Activated CD4-positive, alpha-beta T cell treated with anti-CD3 and anti-CD28 coated beads, Interleukin-2, amount 10 ng/mL, durations not matched to agents 24 days and 14 days (primary cell): ENCODE results near the gene MIA2. TPM values are rescaled to one million over a fixed set of nuclear protein-coding genes. Genes with fewer than 3 reads are reported as not detected.
"Not testable (repeated sequence)": the region's sequence is repeated elsewhere in the genome, so short reads cannot be mapped to it uniquely, and the experiment has no call there.

Experiments used
- DNase-seq: peaks from one replicate; pipeline ENCODE4 v3.0.0; 2022
- H3K27ac Mint-ChIP-seq: one replicate; pipeline ENCODE4 v1.8.0; 2022; ENCODE audit warnings: mild to moderate bottlenecking, mixed read lengths
- H3K27me3 Mint-ChIP-seq: one replicate; pipeline ENCODE4 v1.8.0; 2022; ENCODE audit warnings: mixed read lengths
- H3K36me3 Mint-ChIP-seq: one replicate; pipeline ENCODE4 v1.8.0; 2022; ENCODE audit warnings: low read depth, mild to moderate bottlenecking, mixed read lengths
- H3K4me1 Mint-ChIP-seq: one replicate; pipeline ENCODE4 v1.8.0; 2021; ENCODE audit warnings: mixed read lengths
- H3K4me3 Mint-ChIP-seq: one replicate; pipeline ENCODE4 v1.8.0; 2022; ENCODE audit warnings: mild to moderate bottlenecking, moderate library complexity, mixed read lengths
- H3K9me3 Mint-ChIP-seq: one replicate; pipeline ENCODE4 v1.8.0; 2021; ENCODE audit warnings: mixed read lengths
- intact Hi-C: fragments of 100-400 bp; cut with micrococcal nuclease; formaldehyde crosslinking; loops from one replicate; pipeline ENCODE4 v1.15.1; 2023
- total RNA-seq: library from RNA; stranded (reverse); gene quantifications from 2 replicates; pipeline ENCODE4 v1.2.3, GENCODE V29; 2022

The MIA2 gene
- total RNA-seq, 1 donor from 2014 or later = 21.8 TPM

DNA sequence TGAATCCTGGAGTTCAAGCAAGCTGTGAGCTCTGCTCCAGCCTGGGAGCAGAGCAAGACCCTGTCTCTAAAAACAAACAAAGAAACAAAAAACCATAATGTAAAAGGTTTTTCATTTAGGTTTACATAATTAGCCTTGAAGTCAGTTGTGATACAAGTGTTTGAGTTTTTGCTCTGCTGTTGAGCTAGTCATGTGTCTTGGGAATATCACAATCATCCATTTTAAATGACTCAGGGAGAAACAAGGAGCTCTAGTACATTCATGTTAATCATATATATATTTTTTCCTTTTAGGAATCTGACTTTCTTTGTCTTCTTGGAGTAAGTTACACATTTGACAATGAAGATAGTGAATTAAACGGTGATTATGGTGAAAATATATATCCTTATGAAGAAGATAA lies 12.9 kb downstream of the MIA2 start:
- no peak for DNase-seq
- Mint-ChIP-seq H3K4me3 (no peak overlapping the region), H3K4me1 (no peaks in the 10 kb centered on the region), H3K27ac (no peak overlapping the region), H3K27me3 (peaks cover 8% of the 10 kb centered on the region), H3K9me3 (peaks cover 3% of the 10 kb centered on the region), H3K36me3 (no peaks in the 10 kb centered on the region)
- intact Hi-C loops = loop anchor here (2.0 kb wide), 1 partner anchor 52 kb away; no protein-coding TSS in a partner anchor

DNA sequence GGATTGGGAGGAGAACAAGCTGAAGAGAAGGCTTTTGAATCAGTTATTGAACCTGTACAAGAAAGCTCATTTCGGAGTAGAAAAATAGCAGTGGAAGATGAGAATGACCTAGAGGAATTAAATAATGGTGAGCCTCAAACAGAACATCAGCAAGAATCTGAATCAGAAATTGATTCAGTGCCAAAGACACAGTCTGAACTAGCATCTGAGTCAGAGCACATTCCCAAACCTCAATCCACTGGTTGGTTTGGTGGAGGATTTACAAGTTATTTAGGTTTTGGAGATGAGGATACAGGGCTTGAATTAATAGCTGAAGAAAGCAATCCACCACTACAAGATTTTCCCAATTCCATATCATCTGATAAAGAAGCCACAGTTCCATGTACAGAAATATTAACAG lies 13.5 kb downstream of the MIA2 start:
- no peaks in the 10 kb centered on the region for H3K4me1 Mint-ChIP-seq
- H3K9me3 Mint-ChIP-seq = peaks cover 6% of the 10 kb centered on the region
- intact Hi-C loops = loop anchor here (2.0 kb wide), 1 partner anchor 52 kb away; no protein-coding TSS in a partner anchor
- DNase-seq = peak; percentile 13
- H3K36me3 Mint-ChIP-seq = no peaks in the 10 kb centered on the region
- H3K27me3 Mint-ChIP-seq = peaks cover 8% of the 10 kb centered on the region
- H3K27ac Mint-ChIP-seq = no peak overlapping the region
- no peak overlapping the region for H3K4me3 Mint-ChIP-seq

DNA sequence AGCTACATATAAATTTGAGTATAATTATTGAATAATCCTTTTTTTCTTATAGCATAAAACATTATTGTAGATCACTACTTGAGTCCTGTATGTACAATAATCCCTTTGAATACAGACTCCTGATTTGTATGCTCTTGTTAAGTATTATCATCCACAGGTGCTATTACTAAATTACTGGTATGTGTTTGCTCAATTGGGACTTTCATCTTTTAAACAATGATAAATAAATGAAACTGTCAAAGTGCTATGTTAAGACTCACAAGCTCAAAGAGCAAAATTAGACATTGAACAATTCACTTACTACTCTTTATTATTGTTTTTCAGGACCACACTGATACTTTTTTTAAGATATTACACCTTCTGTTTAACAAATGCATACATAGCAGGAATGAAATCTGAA lies 17.8 kb downstream of the MIA2 start:
- Mint-ChIP-seq H3K27me3 (peaks cover 10% of the 10 kb centered on the region), H3K4me1 (peaks cover 3% of the 10 kb centered on the region), H3K27ac (no peak overlapping the region), H3K36me3 (no peaks in the 10 kb centered on the region), H3K9me3 (peaks cover 9% of the 10 kb centered on the region), H3K4me3 (no peak overlapping the region)
- intact Hi-C loops = no loop called here
- no peak for DNase-seq

DNA sequence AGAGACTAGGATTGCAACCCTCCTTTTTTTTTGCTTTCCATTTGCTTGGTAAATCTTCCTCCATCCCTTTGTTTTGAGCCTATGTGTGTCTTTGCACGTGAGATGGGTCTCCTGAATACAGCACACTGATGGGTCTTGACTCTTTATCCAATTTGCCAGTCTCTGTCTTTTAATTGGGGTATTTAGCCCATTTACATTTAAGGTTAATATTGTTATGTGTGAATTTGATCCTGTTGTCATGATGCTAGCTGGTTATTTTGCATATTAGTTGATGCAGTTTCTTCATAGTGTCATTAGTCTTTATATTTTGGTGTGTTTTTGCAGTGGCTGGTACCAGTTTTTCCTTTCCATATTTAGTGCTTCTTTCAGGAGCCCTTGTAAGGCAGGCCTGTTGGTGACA lies 23.7 kb downstream of the MIA2 start:
- H3K4me3 Mint-ChIP-seq, intact Hi-C loops, H3K27me3 Mint-ChIP-seq, H3K36me3 Mint-ChIP-seq, H3K27ac Mint-ChIP-seq, DNase-seq, H3K4me1 Mint-ChIP-seq: not testable (repeated sequence)
- peaks cover 10% of the 10 kb centered on the region for H3K9me3 Mint-ChIP-seq

DNA sequence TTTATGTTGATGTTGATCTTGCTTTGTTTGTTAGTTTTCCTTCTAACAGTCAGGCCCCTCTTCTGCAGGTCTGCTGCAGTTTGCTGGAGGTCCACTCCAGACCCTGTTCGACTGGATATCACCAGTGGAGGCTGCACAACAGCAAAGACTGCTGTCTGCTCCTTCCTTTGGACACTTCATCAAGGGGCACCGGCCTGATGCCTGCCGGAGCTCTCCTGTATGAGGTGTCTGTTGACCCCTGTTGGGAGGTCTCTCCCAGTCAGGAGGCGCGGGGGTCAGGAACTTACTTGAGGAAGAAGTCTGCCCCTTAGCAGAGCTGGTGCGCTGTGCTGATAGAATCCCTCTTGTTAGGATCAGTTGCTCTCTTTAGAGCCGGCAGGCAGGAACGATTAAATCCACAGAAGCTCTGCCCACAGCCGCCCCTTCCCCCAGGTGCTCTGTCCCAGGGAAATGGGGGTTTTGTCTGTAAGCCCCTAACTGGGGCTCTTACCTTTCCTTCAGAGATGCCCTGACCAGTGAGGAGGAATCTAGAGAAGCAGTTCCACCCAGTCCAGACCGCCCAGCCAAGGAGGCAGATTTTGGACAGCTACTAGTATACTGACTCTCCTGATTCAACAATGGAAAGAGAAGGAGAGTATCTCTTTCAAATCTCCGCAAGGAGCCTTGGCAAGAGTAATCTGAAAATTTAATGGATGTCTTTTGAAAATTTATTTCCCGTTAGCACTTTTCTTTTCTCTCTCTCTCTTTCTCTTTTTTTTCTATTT lies 25.2 kb downstream of the MIA2 start:
- peaks cover 3% of the 10 kb centered on the region for H3K4me1 Mint-ChIP-seq
- intact Hi-C loops = no loop called here
- H3K4me3 Mint-ChIP-seq = no peak overlapping the region

DNA sequence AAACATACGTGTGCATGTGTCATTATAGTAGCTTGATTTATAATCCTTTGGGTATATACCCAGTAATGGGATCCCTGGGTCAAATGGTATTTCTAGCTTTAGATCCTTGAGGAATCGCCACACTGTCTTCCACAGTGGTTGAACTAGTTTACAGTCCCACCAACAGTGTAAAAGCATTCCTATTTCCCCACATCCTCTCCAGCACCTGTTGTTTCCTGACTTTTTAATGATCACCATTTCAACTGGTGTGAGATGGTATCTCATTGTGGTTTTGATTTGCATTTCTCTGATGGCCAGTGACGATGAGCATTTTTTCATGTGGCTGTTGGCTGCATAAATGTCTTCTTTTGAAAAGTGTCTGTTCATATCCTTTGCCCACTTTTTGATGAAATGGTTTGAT lies 26.4 kb downstream of the MIA2 start:
- H3K27me3 Mint-ChIP-seq, H3K36me3 Mint-ChIP-seq, H3K4me1 Mint-ChIP-seq, intact Hi-C loops, H3K27ac Mint-ChIP-seq, DNase-seq, H3K4me3 Mint-ChIP-seq: not testable (repeated sequence)
- H3K9me3 Mint-ChIP-seq = peaks cover 10% of the 10 kb centered on the region

More for the DNA sequence above, 25.2 kb downstream of the MIA2 start:
- Mint-ChIP-seq H3K27me3 (no peaks in the 10 kb centered on the region), H3K36me3 (peaks cover 3% of the 10 kb centered on the region), H3K27ac (no peak overlapping the region), H3K9me3 (peaks cover 13% of the 10 kb centered on the region)
- DNase-seq = no peak

DNA sequence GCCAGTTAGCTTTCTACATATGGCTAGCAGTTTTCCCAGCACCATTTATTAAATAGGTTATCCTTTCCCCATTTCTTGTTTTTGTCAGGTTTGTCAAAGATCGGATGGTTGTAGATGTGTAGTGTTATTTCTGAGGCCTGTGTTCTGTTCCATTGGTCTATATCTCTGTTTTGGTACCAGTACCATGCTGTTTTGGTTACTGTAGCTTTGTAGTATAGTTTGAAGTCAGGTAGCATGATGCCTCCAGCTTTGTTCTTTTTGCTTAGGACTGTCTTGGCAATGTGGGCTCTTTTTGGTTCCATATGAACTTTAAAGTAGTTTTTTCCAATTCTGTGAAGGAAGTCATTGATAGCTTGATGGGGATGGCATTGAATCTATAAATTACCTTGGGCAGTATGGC lies 28.5 kb downstream of the MIA2 start:
- H3K27ac Mint-ChIP-seq, DNase-seq, H3K4me3 Mint-ChIP-seq, intact Hi-C loops, H3K36me3 Mint-ChIP-seq, H3K4me1 Mint-ChIP-seq, H3K27me3 Mint-ChIP-seq: not testable (repeated sequence)
- peaks cover 10% of the 10 kb centered on the region for H3K9me3 Mint-ChIP-seq

DNA sequence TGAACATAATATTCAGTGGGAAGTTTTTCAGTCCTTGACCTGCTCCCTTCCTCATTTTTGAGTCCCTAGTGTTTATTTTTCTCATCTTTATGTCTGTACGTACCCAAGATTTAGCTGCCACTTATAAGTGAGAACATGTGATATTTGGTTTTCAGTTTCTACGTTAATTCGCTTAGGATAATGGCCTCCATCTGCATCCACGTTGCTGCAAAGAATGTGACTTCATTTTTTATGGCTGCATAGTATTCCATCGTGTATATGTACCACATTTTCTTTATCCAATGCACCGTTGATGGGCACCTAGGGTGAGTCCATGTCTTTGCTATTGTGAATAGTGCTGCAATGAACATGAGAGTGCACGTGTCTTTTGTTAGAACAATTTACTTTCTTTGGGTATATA lies 30.3 kb downstream of the MIA2 start:
- Mint-ChIP-seq H3K4me3 (no peak overlapping the region), H3K9me3 (peaks cover 10% of the 10 kb centered on the region), H3K4me1 (peaks cover 15% of the 10 kb centered on the region), H3K27ac (no peak overlapping the region), H3K27me3 (no peaks in the 10 kb centered on the region), H3K36me3 (peaks cover 5% of the 10 kb centered on the region)
- DNase-seq = no peak
- intact Hi-C loops = no loop called here

DNA sequence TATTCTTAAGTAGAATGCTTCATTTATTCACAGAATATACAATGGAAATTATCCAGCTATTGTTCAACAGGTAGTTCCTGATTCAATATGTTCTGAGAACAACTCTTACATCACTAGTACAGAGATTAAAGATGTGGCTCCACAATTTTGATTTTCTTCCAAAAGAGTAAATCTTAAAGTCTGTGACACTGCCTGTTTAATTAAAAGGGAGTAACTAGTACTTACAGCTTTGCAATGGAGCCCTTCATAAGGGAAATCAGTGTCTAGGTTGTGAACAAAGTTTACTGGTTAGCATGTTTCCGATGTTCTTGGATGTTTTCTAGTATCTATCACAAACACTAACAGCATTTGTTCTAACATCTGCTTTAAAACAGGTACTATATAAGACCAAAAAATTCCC lies 30.8 kb downstream of the MIA2 start:
- H3K27ac Mint-ChIP-seq = no peak overlapping the region
- peaks cover 10% of the 10 kb centered on the region for H3K9me3 Mint-ChIP-seq
- no peaks in the 10 kb centered on the region for H3K27me3 Mint-ChIP-seq
- DNase-seq = no peak
- H3K4me1 Mint-ChIP-seq = peaks cover 20% of the 10 kb centered on the region
- H3K36me3 Mint-ChIP-seq = peaks cover 5% of the 10 kb centered on the region
- H3K4me3 Mint-ChIP-seq = no peak overlapping the region
- intact Hi-C loops = no loop called here

DNA sequence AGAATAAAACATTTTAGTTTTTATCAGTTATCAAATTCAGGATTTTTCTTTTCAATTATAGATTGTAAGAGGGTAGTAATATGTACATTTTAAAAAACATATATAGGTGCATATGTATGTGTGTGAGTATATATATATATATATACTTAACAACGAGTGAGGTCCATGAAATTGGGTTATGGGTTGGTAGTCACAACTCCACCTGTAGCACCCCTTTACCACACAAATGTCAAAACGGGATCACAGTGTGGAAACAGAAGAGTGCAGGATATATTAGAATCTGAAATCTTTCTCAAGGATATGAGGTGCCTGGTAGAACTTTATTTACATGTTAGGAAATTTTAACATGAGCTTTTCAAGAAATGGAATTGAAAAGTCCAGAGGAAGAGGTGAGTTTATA lies 31.3 kb downstream of the MIA2 start:
- peak overlapping the region; percentile 0 for H3K27ac Mint-ChIP-seq
- H3K9me3 Mint-ChIP-seq = peaks cover 10% of the 10 kb centered on the region
- peaks cover 7% of the 10 kb centered on the region for H3K36me3 Mint-ChIP-seq
- H3K4me1 Mint-ChIP-seq = peaks cover 25% of the 10 kb centered on the region
- intact Hi-C loops = no loop called here
- H3K27me3 Mint-ChIP-seq = no peaks in the 10 kb centered on the region
- H3K4me3 Mint-ChIP-seq = peak overlapping the region; percentile 20
- no peak for DNase-seq

DNA sequence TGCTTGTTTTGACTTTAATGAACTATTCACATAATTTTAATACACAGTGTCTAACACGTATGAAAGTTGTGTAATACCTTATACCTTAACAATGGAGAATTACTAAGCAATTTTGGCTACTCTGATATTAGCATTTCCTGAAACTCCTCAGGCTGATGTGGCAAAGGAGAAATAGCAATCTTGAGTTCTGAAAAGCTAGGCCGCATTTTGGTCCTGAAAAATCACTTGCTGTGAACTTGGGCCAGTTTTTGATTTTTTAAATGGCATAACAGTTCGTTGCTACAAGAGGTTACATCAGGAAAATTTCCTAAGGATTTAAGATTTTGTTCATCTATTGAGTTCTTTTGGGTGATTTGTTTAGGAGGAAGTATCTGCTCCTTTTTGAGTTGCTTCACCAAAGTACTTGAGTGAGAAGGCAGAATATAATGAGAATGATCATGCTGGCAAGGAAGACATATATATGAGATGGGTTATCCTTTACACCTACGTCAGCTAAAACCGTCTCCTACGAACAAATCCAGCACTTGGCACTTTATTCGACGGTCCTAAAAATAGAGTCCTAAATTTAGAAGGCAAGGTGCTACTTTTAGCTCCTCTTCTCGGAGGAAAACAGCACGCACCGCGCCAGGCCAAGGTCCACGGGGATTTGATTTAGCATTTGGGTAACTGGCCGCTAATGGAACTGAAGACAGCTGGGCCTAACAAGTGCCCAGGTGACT lies 32.2 kb downstream of the MIA2 start:
- peaks cover 11% of the 10 kb centered on the region for H3K36me3 Mint-ChIP-seq
- no peaks in the 10 kb centered on the region for H3K27me3 Mint-ChIP-seq
- H3K9me3 Mint-ChIP-seq = peaks cover 10% of the 10 kb centered on the region
- intact Hi-C loops = loop anchor here (2.0 kb wide), 1 partner anchor 163 kb away; the partner anchor contains the start of gene SEC23A
- peak overlapping the region; percentile 82 for H3K4me3 Mint-ChIP-seq
- no peak for DNase-seq
- H3K27ac Mint-ChIP-seq = peak overlapping the region; percentile 81
- peaks cover 34% of the 10 kb centered on the region for H3K4me1 Mint-ChIP-seq

DNA sequence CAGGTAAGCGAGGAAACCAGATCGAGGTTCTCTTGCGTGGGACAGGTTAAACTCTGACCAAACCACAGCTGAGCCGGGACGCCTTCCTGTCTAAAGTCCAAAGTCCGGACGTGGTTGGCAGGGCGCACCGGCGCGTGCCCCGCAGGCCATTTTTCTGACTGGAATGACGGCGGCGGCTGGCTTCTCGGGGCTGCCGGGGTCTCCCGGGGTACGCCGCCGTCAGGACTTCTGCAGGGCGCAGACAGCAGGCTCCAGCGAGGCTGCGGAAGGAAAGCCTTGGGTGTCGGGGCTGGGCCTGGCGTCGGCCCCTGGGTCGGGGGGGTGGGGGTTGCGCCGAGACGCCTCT lies 32.8 kb downstream of the MIA2 start:
- peaks cover 11% of the 10 kb centered on the region for H3K9me3 Mint-ChIP-seq

DNA sequence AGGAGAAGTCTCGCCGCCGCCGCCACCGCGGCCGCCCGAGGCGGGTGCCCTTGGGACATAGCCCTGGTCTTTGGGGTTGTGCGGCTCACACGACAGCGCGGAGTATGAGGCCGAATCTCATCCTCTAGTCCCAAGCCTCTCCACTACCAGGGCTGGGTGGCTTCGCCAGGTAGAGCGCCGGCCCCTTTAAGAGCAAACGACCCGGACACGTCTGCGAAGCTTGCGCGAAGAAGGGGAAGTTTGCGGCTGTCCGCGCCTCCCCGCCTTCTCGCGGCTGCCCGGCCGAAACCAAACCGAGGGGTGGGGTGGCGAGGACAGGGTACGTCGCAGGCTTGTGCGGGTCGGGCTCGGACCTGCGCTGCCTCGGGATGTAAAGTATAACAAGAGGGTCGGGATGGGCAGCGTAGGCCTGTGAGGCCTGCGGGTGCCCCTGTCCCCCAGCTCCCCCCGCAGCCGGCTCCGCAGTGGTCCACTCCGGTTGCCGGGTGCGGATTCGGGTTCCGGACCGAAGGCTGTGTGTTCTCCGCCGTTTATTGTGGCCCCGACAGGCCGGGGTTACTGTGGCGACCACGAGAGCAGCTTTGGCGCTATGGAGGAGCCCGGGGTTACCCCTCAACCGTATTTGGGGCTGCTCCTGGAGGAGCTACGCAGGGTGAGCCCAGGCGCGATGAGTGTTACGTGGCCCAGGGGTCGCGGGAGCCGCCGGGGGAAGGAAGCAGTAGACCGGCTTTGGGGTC lies 33.3 kb downstream of the MIA2 start:
- Mint-ChIP-seq H3K4me3 (peak overlapping the region; percentile 82), H3K36me3 (peaks cover 15% of the 10 kb centered on the region), H3K27ac (peak overlapping the region; percentile 81), H3K4me1 (peaks cover 39% of the 10 kb centered on the region), H3K9me3 (peaks cover 14% of the 10 kb centered on the region), H3K27me3 (no peaks in the 10 kb centered on the region)
- intact Hi-C loops = loop anchor here (1.0 to 2.0 kb wide), 3 partner anchors 92 to 165 kb away; partner anchors contain the start of genes FBXO33, PNN and SEC23A
- DNase-seq = peak; percentile 94

More for the DNA sequence above, 32.8 kb downstream of the MIA2 start:
- Mint-ChIP-seq H3K4me1 (peaks cover 35% of the 10 kb centered on the region), H3K4me3 (peak overlapping the region; percentile 82), H3K27ac (peak overlapping the region; percentile 81), H3K27me3 (no peaks in the 10 kb centered on the region), H3K36me3 (peaks cover 11% of the 10 kb centered on the region)
- no peak for DNase-seq
- intact Hi-C loops = loop anchor here (2.0 kb wide), 1 partner anchor 164 kb away; the partner anchor contains the start of gene SEC23A
